Coronary artery (tissue), 2 donors: ENCODE results near the gene RASGRP2.

Source experiments
- DNase-seq: peaks from one replicate; pipeline ENCODE4 v3.0.0-alpha.2; 2017; ENCODE audit warnings: low spot score
- H3K27ac ChIP-seq, 2 donors: fragments of 200-600 bp; sonication (generic); one replicate each; pipeline ENCODE4 v1.5.1; 2016 to 2019
- H3K4me3 ChIP-seq: fragments of 200-600 bp; sonication (generic); 2 replicates; pipeline ENCODE4 v1.5.1; 2016; ENCODE audit warnings: mild to moderate bottlenecking, moderate library complexity
- CTCF ChIP-seq: fragments of 200-600 bp; sonication (generic); IDR thresholded peaks from one replicate; pipeline ENCODE4 v1.5.1; 2019; ENCODE audit warnings: antibody characterized with exemption

RASGRP2 gene

GRCh38 chr11:64743591-64744543 is at the start of gene RASGRP2:
Gene RASGRP2, minus strand, starts transcription at chr11:64744142. Its CDS starts 1,276 bp downstream, at chr11:64742866.
- DNase-seq: peak; percentile 88

GRCh38 chr11:64792482-64792881 is 48.5 kb upstream of the RASGRP2 start:
- no peak overlapping the region for H3K27ac ChIP-seq
- no peak for TF ChIP-seq CTCF
- no peak for DNase-seq
- no peak overlapping the region for H3K4me3 ChIP-seq

More at GRCh38 chr11:64743591-64744543, at the start of gene RASGRP2:
- Histone ChIP-seq H3K4me3 (peak within 1 kb of the TSS; percentile 76), H3K27ac (peak within 1 kb of the TSS; percentile 91 to 99)
- TF ChIP-seq CTCF: peak; percentile 52

GRCh38 chr11:64791781-64792291 is 47.9 kb upstream of the RASGRP2 start:
- Histone ChIP-seq H3K4me3 (no peak overlapping the region), H3K27ac (no peak overlapping the region)
- TF ChIP-seq CTCF: no peak
- no peak for DNase-seq

GRCh38 chr11:64790205-64791095 is 46.5 kb upstream of the RASGRP2 start:
- Histone ChIP-seq H3K4me3 (no peak overlapping the region), H3K27ac (no peak overlapping the region)
- no peak for DNase-seq
- no peak for TF ChIP-seq CTCF

- no peak overlapping the region for H3K27ac ChIP-seq
- no peak for TF ChIP-seq CTCF
- no peak overlapping the region for H3K4me3 ChIP-seq
- DNase-seq: no peak
Measured at GRCh38 chr11:64789331-64790204, 45.6 kb upstream of the RASGRP2 start.
